Measurements from ENCODE around the gene SLC7A6. TPM values are rescaled to one million over a fixed set of nuclear protein-coding genes. Genes with fewer than 3 reads are reported as not detected.

Gene SLC7A6
- total RNA-seq, 1 experiment from 2014 or later = 83.2 TPM

DNA sequence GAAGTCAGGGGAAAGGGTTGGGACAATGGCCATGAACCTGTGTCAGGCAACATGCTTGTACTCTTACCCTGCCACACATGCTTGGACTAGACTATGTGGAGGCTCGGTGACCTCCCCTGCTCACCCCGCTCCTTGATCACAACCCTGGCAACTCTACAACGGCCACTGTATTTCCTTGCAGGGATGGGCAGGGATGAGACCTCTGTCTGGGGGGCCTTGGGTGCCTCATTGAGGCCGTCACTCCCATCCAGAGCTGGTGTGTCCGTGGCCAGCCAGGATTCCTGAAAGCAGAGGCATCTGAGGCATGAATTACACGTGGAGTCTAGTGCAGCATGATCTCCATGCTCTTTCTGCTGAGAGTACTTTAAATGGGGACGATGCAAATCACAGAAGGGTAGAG lies 18.2 kb upstream of the SLC7A6 start:
- no peaks in the 10 kb centered on the region for H3K27me3 ChIP-seq (ENCODE audit: low read length)
- H3K9me2 ChIP-seq (replicated peaks; ENCODE audit: insufficient read depth, low read length) = no peaks in the 10 kb centered on the region
- DNase-seq = no peak
- peak overlapping the region; percentile 93 for H3K4me3 ChIP-seq (ENCODE audit: low read length)
- H3K9me3 ChIP-seq (ENCODE audit: low read length) = no peaks in the 10 kb centered on the region
- no peaks in the 10 kb centered on the region for H4K20me1 ChIP-seq (ENCODE audit: insufficient read depth, low read depth, low read length)
- H3K79me2 ChIP-seq (ENCODE audit: low read length) = peaks cover 22% of the 10 kb centered on the region
- H3K36me3 ChIP-seq (ENCODE audit: insufficient read depth, low read length) = no peaks in the 10 kb centered on the region
- H3K27ac ChIP-seq (ENCODE audit: low read length) = no peak overlapping the region
- H2AFZ ChIP-seq (ENCODE audit: low read length) = no peak overlapping the region
- H3K4me2 ChIP-seq (ENCODE audit: low read depth, low read length, poor library complexity, severe bottlenecking) = peak overlapping the region; percentile 93
- peaks cover 29% of the 10 kb centered on the region for H3K4me1 ChIP-seq (ENCODE audit: low read length)
- H3K9ac ChIP-seq (ENCODE audit: low read length) = peak overlapping the region; percentile 84

DNA sequence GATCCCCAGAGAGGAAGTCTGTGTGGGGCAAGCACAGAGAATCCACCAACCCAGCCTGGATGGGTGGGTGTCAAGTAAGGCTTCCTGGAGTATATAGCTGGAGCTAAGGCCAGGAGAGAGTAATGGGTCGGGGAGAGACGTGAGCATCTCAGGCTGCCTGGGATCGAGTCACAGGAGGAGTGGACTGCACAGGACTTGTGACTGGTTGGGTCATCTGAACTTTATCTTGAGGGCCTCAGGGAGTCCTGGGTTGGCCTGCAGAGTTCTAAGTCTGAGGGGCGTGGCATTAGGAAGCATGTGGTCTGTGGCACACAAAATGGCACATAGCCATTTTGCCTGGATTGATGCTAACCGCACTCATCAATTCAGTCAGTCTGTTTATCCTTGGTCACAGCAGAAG lies 17.7 kb upstream of the SLC7A6 start:
- no peak for DNase-seq
- H3K4me2 ChIP-seq (ENCODE audit: low read depth, low read length, poor library complexity, severe bottlenecking) = peak overlapping the region; percentile 93
- H3K9ac ChIP-seq (ENCODE audit: low read length) = peak overlapping the region; percentile 84
- no peaks in the 10 kb centered on the region for H3K9me3 ChIP-seq (ENCODE audit: low read length)
- peak overlapping the region; percentile 93; the same call in 1 of the 2 replicates for H3K4me3 ChIP-seq (ENCODE audit: low read length)
- peaks cover 29% of the 10 kb centered on the region for H3K4me1 ChIP-seq (ENCODE audit: low read length)
- H2AFZ ChIP-seq (ENCODE audit: low read length) = no peak overlapping the region
- H3K27ac ChIP-seq (ENCODE audit: low read length) = no peak overlapping the region
- no peaks in the 10 kb centered on the region for H3K36me3 ChIP-seq (ENCODE audit: insufficient read depth, low read length)
- no peaks in the 10 kb centered on the region for H4K20me1 ChIP-seq (ENCODE audit: insufficient read depth, low read depth, low read length)
- H3K9me2 ChIP-seq (replicated peaks; ENCODE audit: insufficient read depth, low read length) = no peaks in the 10 kb centered on the region
- no peaks in the 10 kb centered on the region for H3K27me3 ChIP-seq (ENCODE audit: low read length)
- H3K79me2 ChIP-seq (ENCODE audit: low read length) = peaks cover 22% of the 10 kb centered on the region

DNA sequence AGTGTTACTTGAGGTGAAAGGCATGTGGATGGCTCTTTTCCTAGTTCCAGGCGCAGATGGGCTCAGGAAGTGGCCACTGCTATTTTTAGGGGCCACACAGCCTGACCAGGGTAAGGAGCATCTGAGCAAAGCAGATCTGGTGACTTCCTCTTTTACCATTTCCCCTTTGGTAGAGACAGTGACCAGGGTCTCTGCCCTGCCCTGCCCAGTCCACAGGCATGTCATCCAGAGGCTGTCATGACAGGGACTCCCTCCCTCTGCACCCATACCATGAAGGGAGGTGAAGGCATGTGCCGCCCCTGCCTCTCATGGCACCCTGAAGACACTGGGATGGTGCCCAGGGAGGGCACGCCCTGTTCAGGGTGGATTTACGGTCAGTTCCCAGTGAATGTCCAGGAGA lies 16.9 kb upstream of the SLC7A6 start:
- Histone ChIP-seq H3K4me2 (ENCODE audit: low read depth, low read length, poor library complexity, severe bottlenecking) (peak overlapping the region; percentile 93), H2AFZ (ENCODE audit: low read length) (no peak overlapping the region), H3K9me3 (ENCODE audit: low read length) (no peaks in the 10 kb centered on the region), H3K36me3 (ENCODE audit: insufficient read depth, low read length) (no peaks in the 10 kb centered on the region), H3K9me2 (replicated peaks; ENCODE audit: insufficient read depth, low read length) (no peaks in the 10 kb centered on the region), H3K79me2 (ENCODE audit: low read length) (peaks cover 22% of the 10 kb centered on the region), H4K20me1 (ENCODE audit: insufficient read depth, low read depth, low read length) (no peaks in the 10 kb centered on the region), H3K4me1 (ENCODE audit: low read length) (peaks cover 31% of the 10 kb centered on the region), H3K4me3 (ENCODE audit: low read length) (no peak overlapping the region), H3K27ac (ENCODE audit: low read length) (no peak overlapping the region), H3K27me3 (ENCODE audit: low read length) (no peaks in the 10 kb centered on the region), H3K9ac (ENCODE audit: low read length) (peak overlapping the region; percentile 84; the same call in 1 of the 2 replicates)
- no peak for DNase-seq

DNA sequence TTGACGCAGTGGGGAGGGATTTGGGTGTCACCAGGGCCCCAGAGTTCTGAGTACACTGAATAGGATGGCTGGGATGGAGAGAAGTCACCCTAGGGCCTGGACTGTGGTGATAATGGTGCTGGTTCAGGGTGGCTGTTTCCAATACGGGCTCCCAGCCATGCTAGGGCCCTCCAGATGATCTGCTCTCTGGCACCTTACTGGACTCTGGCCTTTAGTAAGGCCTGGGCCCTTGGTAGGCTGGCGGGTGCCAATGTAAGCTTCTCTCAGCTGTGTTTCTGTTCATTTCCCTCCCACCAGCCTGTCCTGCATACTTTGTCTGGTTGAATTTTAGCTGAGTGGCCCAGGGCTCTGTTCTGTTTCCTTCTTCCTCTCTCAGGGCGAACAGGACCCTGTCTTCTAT lies 16.4 kb upstream of the SLC7A6 start:
- no peak for DNase-seq
- Histone ChIP-seq H3K36me3 (ENCODE audit: insufficient read depth, low read length) (no peaks in the 10 kb centered on the region), H3K9ac (ENCODE audit: low read length) (no peak overlapping the region), H3K79me2 (ENCODE audit: low read length) (peaks cover 22% of the 10 kb centered on the region), H3K27ac (ENCODE audit: low read length) (no peak overlapping the region), H3K4me2 (ENCODE audit: low read depth, low read length, poor library complexity, severe bottlenecking) (no peak overlapping the region), H3K9me3 (ENCODE audit: low read length) (no peaks in the 10 kb centered on the region), H4K20me1 (ENCODE audit: insufficient read depth, low read depth, low read length) (no peaks in the 10 kb centered on the region), H3K4me1 (ENCODE audit: low read length) (peaks cover 31% of the 10 kb centered on the region), H2AFZ (ENCODE audit: low read length) (no peak overlapping the region), H3K4me3 (ENCODE audit: low read length) (no peak overlapping the region), H3K9me2 (replicated peaks; ENCODE audit: insufficient read depth, low read length) (no peaks in the 10 kb centered on the region), H3K27me3 (ENCODE audit: low read length) (no peaks in the 10 kb centered on the region)

DNA sequence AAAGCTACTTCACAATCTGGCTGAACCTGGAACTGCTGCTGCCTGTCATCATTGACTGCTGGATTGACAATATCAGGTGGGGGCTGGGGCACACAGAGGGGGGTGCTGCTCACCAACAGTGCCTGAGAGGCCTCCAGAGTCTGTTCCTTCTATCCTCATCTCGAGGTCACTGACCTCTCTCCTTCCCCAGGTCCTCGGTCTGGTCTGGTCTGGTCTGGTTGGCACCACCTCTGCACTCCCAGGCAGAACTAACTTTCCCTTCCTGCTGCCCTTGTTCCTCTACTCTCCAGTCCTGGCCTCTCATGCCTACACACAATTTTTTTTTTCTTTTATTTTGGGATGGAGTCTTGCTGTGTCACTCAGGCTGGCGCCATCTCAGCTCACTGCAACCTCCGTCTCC lies 15.0 kb upstream of the SLC7A6 start:
- Histone ChIP-seq H3K79me2 (ENCODE audit: low read length) (peaks cover 22% of the 10 kb centered on the region), H3K4me3 (ENCODE audit: low read length) (no peak overlapping the region), H3K9me2 (replicated peaks; ENCODE audit: insufficient read depth, low read length) (no peaks in the 10 kb centered on the region), H3K9me3 (ENCODE audit: low read length) (no peaks in the 10 kb centered on the region), H3K4me1 (ENCODE audit: low read length) (peaks cover 29% of the 10 kb centered on the region), H4K20me1 (ENCODE audit: insufficient read depth, low read depth, low read length) (no peaks in the 10 kb centered on the region), H2AFZ (ENCODE audit: low read length) (no peak overlapping the region), H3K36me3 (ENCODE audit: insufficient read depth, low read length) (no peaks in the 10 kb centered on the region), H3K27ac (ENCODE audit: low read length) (no peak overlapping the region), H3K4me2 (ENCODE audit: low read depth, low read length, poor library complexity, severe bottlenecking) (no peak overlapping the region), H3K27me3 (ENCODE audit: low read length) (no peaks in the 10 kb centered on the region), H3K9ac (ENCODE audit: low read length) (no peak overlapping the region)
- DNase-seq = no peak

DNA sequence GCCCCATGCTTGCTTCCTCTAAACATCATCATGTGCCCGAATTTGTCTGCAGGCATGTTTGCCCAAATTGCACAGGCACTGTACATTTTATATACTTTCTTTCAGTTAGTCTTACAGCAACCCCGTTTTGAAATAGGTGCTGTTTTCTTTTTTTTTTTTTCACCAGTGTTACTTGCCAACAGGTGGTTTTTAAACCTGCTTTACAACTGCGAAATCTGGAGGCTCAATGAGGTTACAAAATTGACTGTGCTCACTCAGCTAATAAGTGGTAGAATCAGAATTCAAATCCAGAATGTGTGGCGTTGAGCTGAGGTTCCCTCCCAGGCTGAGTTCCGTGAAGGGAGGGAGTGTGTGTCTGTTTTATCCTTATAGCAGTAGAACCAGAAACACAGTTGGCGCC lies 13.4 kb upstream of the SLC7A6 start:
- Histone ChIP-seq H2AFZ (ENCODE audit: low read length) (no peak overlapping the region), H3K36me3 (ENCODE audit: insufficient read depth, low read length) (no peaks in the 10 kb centered on the region)

DNA sequence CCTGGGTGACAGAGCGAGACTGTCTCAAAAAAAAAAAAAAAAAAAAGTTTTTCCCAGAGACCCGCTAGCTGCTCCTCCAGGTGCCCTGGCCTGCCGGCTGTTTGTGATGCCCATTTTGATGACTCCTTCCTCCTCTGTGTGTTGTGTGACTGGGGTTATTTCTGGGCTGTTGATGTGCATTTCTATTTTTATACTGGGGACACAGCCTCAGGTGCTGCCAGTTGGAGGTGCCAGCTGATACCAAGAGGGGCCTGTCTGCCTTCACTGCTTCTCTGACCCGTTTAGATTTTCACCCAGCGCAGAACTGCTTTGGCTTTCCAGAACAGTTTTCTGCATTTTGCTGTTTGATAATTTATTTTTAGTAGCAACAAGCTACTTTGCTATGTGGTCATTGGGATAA lies 12.5 kb upstream of the SLC7A6 start:
- Histone ChIP-seq H3K4me3 (ENCODE audit: low read length) (no peak overlapping the region), H3K27me3 (ENCODE audit: low read length) (no peaks in the 10 kb centered on the region), H3K27ac (ENCODE audit: low read length) (no peak overlapping the region), H2AFZ (ENCODE audit: low read length) (no peak overlapping the region), H4K20me1 (ENCODE audit: insufficient read depth, low read depth, low read length) (no peaks in the 10 kb centered on the region), H3K4me2 (ENCODE audit: low read depth, low read length, poor library complexity, severe bottlenecking) (no peak overlapping the region), H3K36me3 (ENCODE audit: insufficient read depth, low read length) (no peaks in the 10 kb centered on the region), H3K9ac (ENCODE audit: low read length) (no peak overlapping the region), H3K9me3 (ENCODE audit: low read length) (no peaks in the 10 kb centered on the region), H3K9me2 (replicated peaks; ENCODE audit: insufficient read depth, low read length) (no peaks in the 10 kb centered on the region), H3K4me1 (ENCODE audit: low read length) (peaks cover 11% of the 10 kb centered on the region), H3K79me2 (ENCODE audit: low read length) (peaks cover 9% of the 10 kb centered on the region)
- no peak for DNase-seq

More for the DNA sequence above, 13.4 kb upstream of the SLC7A6 start:
- Histone ChIP-seq H3K79me2 (ENCODE audit: low read length) (peaks cover 16% of the 10 kb centered on the region), H3K4me1 (ENCODE audit: low read length) (peaks cover 20% of the 10 kb centered on the region), H3K9me3 (ENCODE audit: low read length) (no peaks in the 10 kb centered on the region), H3K9ac (ENCODE audit: low read length) (no peak overlapping the region), H3K27me3 (ENCODE audit: low read length) (no peaks in the 10 kb centered on the region), H3K4me3 (ENCODE audit: low read length) (no peak overlapping the region), H3K27ac (ENCODE audit: low read length) (no peak overlapping the region), H4K20me1 (ENCODE audit: insufficient read depth, low read depth, low read length) (no peaks in the 10 kb centered on the region), H3K9me2 (replicated peaks; ENCODE audit: insufficient read depth, low read length) (no peaks in the 10 kb centered on the region), H3K4me2 (ENCODE audit: low read depth, low read length, poor library complexity, severe bottlenecking) (no peak overlapping the region)
- no peak for DNase-seq

DNA sequence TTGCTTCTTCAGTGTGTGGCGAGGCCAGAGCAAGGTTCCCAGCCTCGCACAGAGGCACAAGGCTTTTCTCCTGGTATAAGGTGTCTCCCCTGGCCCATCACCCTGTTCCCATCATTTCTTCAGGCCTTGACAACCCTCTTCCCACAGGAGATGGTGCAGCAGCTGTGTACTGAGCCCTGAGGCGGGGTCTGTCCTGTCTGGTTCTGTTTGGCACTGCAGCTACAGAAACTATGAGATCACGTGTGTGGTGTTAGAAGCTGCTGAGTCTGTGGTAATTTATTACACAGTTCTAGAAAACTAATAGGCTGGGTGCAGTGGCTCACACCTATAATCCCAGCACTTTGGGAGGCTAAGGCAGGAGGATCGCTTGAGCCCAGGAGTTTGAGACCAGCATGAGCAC lies 11.9 kb upstream of the SLC7A6 start:
- Histone ChIP-seq H3K4me2 (ENCODE audit: low read depth, low read length, poor library complexity, severe bottlenecking) (no peak overlapping the region), H3K36me3 (ENCODE audit: insufficient read depth, low read length) (no peaks in the 10 kb centered on the region)

DNA sequence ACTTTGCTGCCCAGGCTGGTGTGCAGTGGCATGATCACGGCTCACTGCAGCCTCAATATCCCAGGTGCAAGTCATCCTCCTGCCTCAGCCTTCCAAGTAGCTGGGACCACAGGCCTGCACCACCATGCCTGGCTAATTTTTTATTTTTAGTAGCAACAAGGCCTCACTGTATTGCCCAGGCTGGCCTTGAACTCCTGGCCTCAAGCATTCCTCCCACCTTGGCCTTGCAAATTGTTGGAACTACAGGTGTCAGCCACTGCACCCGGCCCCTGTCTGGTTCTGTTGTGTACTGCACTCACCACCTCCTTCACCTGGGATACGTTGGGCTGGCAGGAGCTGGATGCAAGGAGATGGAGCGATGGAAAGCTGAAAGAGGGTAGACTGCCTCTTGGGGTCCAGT lies 10.6 kb upstream of the SLC7A6 start:
- peaks cover 10% of the 10 kb centered on the region for H3K4me1 ChIP-seq (ENCODE audit: low read length)
- no peaks in the 10 kb centered on the region for H4K20me1 ChIP-seq (ENCODE audit: insufficient read depth, low read depth, low read length)
- no peaks in the 10 kb centered on the region for H3K79me2 ChIP-seq (ENCODE audit: low read length)
- no peak overlapping the region for H3K27ac ChIP-seq (ENCODE audit: low read length)
- H3K4me2 ChIP-seq (ENCODE audit: low read depth, low read length, poor library complexity, severe bottlenecking) = no peak overlapping the region
- no peak for DNase-seq
- no peaks in the 10 kb centered on the region for H3K9me3 ChIP-seq (ENCODE audit: low read length)
- H2AFZ ChIP-seq (ENCODE audit: low read length) = no peak overlapping the region
- no peaks in the 10 kb centered on the region for H3K9me2 ChIP-seq (replicated peaks; ENCODE audit: insufficient read depth, low read length)
- no peak overlapping the region for H3K9ac ChIP-seq (ENCODE audit: low read length)
- H3K4me3 ChIP-seq (ENCODE audit: low read length) = no peak overlapping the region
- H3K27me3 ChIP-seq (ENCODE audit: low read length) = no peaks in the 10 kb centered on the region
- H3K36me3 ChIP-seq (ENCODE audit: insufficient read depth, low read length) = no peaks in the 10 kb centered on the region

More for the DNA sequence above, 11.9 kb upstream of the SLC7A6 start:
- no peak overlapping the region for H3K4me3 ChIP-seq (ENCODE audit: low read length)
- H3K9me2 ChIP-seq (replicated peaks; ENCODE audit: insufficient read depth, low read length) = no peaks in the 10 kb centered on the region
- no peak overlapping the region for H2AFZ ChIP-seq (ENCODE audit: low read length)
- no peaks in the 10 kb centered on the region for H3K27me3 ChIP-seq (ENCODE audit: low read length)
- H3K79me2 ChIP-seq (ENCODE audit: low read length) = peaks cover 4% of the 10 kb centered on the region; the same call in 1 of the 2 replicates
- no peak for DNase-seq
- no peak overlapping the region for H3K27ac ChIP-seq (ENCODE audit: low read length)
- H3K4me1 ChIP-seq (ENCODE audit: low read length) = peaks cover 10% of the 10 kb centered on the region
- H3K9me3 ChIP-seq (ENCODE audit: low read length) = no peaks in the 10 kb centered on the region
- no peaks in the 10 kb centered on the region for H4K20me1 ChIP-seq (ENCODE audit: insufficient read depth, low read depth, low read length)
- no peak overlapping the region for H3K9ac ChIP-seq (ENCODE audit: low read length)

Data from Karpas-422 (cell line).